HG03139 (cell line): ENCODE results near the gene EFCAB11.

Experiments used
- ATAC-seq: cut with Tn5 transposase; IDR thresholded peaks from one replicate; pipeline ENCODE4 v1.9.1; 2021; ENCODE audit not compliant: unreplicated experiment

The EFCAB11 gene, protein sequence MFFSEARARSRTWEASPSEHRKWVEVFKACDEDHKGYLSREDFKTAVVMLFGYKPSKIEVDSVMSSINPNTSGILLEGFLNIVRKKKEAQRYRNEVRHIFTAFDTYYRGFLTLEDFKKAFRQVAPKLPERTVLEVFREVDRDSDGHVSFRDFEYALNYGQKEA

DNA sequence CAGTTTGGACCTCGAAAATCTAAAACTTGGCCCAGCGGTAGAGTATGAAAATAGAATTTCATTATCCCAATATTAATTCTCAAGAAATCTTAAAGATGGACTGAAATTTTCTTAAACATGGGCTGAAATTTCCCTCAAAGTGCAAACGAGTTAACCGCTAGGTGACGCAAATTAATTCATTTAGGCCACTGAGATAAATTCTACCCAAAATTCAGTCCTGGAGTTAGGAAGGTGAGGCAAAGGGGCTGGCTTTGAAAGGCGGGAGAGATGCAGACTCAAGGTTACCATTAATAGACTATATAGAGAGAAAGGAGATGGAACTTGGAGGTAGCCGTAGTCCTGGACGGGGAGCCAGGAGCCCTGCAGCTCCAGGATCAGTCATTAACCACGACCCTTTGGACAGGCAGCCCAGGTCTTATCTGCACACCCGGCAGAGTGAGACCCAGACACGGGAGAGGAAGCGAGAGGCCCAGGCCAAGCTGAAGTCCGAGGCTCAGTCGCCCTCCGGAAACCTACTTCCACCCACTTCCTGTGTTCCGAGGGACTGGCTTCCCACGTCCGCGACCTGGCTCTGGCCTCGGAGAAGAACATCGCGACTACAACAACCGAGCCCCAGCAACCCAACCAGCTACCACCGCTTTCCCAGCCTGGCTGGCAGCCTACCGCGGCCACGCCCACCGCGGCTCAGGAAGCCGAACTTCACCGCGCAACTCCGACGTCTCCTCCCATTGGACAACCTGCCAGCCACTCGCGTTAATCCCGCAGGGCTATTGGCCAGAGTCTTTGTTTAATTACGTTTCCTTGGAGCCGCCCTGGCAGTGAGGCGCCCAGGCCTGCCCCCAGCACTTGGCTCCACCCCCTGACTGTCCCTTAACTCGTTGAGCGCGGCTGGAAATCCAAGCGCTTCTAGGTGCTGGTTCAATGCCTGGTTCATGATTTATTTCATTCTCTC, at the start of gene EFCAB11:
EFCAB11 (minus strand) TSS at position 661 of the 952 bp plus-strand sequence; CDS start at position 591, 70 bp downstream.
- peak; percentile 77 for ATAC-seq

DNA sequence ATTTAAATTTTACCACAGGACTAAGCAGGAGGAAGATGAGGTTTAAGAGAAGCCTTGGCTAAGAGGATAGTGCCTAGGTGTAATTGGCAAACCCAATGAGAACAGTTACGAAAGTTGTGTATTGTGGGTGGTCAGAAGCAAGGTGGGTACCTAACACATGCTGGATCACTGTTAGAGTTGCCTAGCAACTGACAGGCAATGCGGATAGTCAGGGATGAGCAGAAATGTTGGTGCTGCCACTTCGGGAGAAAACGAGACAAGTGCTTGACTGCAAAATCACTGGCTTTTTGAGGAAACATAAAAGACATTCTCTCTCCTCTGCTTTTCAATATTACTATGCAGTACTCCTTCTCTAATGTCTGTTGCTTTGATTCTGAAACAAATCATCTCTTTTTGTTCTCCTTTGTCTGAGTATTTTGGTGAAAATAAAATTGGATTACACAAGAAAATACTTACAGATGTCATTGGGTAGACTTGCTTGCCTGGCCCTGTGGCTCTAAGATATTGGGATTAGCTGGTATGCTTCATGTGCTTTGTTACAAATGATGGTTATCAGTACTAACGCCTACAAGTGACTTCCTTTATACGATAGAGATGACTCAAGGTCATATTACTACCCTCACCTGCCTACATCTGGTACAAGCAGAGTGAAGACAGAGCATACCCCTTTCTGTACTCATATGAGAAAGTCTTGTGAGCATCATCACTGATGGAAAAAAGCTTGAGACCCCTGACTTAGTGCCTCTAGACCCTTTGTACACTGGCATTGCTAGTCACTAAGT, 49.2 kb upstream of the EFCAB11 start:
- ATAC-seq = no peak

DNA sequence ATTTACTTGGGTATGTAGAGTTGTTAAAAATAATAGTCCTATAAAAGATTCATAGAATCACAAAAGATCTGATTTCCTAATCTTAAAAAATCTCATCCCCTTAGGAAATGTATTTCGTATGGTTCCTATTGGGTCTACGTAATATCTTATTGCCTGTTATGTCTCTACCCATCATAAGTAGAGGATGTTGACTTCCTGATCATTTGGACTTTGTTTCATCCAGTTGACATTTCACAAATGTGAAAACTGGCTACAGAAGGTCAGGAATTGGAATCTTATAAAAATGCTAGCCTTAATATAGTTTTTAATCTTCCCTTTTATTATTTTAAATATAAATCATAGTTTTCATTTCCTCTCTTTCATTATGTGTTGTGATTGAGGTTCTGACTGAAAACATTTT, 46.4 kb upstream of the EFCAB11 start:
- ATAC-seq = no peak

DNA sequence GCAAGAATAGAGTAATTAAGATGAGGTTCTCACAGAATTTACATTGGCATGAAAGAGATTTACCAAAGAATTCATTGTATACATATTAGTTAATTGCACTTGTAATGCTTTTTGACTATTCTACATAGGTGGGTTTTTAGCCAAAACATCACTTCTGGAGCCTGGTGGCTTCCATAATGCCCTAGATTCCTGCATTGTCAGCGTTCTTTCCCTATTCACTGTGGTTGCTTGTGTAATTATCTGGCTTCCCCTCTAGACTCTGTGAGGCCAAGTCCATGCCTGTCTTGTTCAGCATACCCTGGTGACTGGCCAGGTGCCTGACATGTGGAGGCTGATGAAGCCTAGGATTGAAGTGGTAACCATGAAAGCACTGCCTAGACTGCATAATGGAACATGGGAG, 42.4 kb upstream of the EFCAB11 start:
- no peak for ATAC-seq

DNA sequence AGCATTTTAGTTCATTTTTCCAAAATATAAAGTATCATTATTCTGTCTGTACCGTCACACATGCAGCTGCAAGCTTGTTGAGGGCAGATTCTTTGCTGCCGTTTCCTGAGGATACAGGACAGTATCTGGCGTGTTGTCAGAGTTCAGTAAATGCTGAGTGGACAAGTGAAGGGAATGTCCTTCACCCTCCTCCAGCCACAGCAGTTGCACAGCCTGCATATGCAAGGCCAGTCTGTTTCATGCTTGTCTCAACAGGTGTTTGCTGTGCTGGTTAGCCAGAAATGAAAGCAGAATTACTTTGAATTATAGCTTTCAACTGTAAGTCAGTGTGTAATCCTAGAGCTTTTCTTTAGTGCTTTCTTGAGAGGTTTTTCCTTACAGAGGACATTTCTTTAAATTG, 37.7 kb upstream of the EFCAB11 start:
- ATAC-seq = no peak

DNA sequence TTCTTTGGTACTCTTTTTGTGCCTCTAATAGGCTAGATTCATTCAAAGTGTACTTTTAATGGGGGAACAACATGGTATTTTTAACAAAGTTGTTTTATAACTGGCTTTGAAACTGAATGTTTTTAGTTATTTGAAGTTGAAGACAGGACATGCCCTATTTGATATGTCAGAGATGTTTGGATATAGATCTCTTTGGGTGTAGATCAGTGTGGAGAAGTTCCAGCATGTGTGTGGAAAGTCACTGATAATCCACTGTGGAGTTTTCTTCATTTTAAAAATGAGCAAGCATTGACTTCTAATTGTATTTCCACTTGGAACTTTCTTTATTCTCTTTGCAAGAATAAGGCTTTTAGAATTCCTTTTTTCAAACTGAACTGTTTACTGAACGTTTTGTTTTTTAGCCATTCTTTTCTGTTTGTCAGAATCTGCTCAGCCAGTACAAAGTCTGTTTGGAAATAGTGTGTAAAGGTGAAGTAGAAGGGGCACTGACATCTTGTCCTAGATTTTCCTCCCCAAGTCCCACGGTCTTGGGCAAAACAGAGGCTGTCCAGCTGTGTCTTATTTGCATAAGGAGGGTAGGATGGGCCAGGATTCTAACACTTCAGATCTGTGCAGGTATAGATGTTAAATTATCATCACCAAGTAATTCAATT, 36.2 kb upstream of the EFCAB11 start:
- no peak for ATAC-seq

DNA sequence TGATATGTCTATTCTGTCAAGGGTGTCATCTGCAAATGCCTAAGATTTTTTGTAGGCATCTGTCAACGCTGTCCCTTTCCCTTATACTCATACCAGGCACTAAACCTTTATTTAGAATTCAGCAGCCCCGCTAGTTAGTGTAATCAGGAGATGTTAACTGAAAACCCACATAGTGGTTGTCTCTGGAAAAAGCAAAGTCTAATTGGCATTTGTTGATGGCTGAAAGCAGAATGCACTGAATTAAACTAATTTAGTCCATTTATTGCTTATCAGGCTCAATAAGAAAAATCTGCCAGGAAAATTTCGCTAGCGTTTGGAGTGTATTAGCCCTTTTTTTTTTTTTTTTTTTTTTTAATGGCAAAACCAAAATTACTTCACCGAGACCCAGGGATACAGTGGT, 35.7 kb upstream of the EFCAB11 start:
- no peak for ATAC-seq

DNA sequence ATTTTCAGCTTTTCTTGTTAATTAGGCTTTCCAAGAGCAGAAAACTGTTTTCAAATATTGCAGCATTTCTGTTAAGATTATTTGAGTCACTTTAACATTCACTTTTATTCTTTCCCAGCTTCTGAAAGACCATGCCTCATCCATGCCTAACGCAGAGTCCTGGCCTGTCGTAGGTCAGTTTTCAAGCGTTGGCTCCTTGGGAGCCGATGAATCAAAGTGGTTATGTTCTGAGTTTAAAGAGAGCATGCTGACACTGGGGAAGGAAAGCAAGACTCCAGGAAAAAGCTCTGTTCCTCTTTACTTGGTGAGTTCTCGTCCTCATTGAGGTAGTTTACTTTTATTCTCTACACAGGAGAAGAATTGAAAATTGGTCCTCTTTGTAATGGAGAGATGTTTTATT, 34.3 kb upstream of the EFCAB11 start:
- no peak for ATAC-seq

DNA sequence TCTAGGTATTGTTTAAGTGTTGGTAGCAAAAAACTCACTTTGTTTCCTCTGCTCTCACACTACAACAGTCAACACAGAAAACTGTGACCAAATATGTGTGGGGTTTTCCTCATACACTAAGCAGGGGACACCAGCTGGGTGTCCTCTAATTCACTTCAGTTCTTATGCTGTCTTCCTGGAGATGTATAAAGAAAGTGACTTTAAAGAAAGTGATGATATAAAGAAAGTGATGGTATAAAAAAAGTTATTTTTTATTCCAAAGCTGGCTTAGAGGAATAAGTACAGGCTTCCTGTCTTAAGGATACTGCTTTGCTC, 32.6 kb upstream of the EFCAB11 start:
- ATAC-seq = no peak

DNA sequence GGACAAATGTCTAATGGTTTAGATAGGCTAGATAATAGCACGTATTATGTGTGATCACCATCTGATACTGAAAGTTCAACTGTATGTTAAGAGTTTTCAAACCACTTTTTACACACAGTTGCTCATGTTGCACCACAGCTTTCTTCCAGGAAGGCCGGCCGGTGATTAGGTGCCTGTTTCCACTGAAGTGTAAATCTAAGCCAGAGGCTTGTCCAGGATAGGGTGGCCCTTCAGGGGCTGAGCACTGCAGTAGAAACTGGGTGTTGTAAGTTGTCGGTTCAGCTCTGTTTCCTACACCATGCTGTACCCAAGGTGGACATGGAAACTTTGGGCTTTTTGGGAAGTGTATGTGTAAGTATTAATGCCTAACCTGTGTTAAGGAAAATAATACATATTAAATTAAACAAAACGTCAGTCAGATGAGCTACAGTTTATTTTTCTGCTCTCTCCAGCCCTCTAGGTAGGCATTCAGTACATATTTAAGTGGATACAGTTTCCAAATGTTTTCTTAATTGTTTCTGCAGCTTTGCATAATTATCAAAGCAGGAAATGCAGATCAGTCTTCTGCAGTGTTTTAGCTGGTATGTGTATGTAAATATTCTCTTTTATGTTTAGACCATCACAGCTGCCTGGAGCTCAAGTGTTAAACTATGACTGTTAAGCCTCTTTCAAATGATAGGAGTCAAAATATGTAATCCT, 32.1 kb upstream of the EFCAB11 start:
- ATAC-seq = no peak

DNA sequence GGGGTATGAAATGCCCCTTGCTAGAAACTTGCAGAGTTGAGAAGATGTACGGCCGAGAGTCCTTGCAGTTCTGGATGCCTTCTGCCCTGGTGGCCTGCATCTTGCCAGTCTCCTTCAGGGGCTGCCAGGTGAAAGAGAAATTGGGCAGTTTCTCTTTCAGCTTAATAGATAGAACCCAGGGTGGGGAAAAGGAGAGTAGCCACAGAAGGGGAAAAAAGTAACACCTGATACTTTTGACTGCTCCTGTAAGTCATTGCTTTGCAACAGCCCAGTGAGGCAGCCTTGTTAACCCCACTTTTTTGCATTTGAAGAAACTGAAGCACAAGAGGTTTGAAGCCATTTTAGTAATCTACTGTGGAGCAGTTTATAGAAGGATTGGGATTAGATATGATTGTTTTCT, 28.8 kb upstream of the EFCAB11 start:
- no peak for ATAC-seq

DNA sequence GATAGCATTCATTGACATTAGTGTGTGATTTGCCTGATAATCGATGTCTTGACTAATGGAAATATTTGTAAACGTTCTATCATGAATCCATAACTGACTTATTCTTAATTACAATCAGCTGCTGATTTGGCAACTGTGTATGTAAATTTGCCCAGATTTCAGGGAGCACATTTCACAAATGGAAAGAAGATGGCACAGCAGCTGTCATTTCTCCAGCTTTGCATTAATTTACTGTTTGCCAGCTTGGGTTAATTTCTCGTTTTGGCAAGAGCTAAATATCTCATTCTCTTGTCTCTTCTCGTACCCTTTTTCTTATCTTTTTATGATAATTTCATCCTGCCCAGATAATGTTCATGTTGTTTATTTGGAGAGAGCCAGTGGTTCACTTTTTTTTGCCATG, 24.1 kb upstream of the EFCAB11 start:
- no peak for ATAC-seq

DNA sequence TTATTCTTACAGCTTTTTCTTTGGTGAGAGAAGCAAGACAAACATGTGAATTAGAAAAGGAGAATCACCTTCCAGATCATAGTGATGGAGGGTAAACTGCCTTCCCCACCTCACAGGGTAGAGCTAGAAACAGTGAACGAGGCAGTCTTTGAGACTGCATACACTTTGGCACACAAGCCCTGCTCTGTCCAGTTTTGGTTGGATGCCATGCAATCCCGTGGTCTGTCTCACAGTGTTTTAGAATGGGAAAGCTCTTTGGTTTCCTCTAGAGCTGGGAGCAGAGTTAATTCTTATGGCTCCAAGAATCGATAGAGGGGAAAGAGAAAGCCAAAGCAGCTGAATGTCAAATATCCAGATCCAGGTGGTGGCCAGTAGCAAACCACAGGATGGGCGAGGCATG, 23.1 kb upstream of the EFCAB11 start:
- ATAC-seq = no peak

DNA sequence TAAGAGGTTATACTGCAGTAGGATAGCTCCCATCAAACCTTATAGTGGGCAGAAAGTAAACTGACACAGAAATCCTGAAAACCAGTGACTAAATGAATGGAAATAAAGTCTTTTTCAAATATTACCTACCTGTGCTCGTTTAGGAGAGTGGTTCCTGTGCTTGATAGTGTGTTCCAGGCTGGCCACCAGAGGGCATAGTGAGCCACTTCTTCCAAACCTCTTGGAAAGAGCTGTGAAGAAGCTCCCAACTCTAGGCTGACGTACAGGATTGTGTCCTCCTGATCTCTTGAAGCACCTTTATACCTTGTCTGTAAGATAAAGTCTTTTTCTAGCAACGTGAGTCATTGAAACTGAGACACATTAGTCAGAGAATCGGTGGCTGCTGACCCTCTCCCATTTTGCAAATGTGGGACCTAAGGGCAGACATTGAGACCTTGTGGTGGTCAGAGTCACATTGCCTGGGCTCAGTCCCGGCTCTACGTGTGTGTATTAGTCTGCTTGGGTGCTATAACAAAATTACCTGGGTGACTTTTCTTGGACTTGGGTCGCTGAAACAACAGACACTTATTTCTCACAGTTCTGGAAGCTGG, 18.8 kb upstream of the EFCAB11 start:
- ATAC-seq = no peak

DNA sequence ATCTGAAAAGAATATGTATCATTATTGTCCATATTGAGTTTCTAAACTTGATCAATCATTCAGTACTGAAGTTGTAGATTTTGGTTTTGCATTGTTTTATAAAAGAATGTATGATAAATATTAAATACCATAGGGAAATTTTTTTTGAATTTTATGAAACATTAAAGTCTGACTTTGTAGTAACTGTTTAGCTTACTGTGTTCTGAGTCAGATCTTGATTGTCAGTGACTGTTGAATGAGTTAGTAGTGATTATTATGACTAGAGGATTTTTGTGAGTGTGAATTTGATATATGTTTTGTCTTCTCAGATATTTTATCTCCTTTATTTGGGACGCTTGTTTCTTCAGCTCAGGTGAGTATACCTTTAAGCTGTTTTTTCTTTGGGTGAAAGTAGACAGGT, 11.3 kb upstream of the EFCAB11 start:
- ATAC-seq = no peak

DNA sequence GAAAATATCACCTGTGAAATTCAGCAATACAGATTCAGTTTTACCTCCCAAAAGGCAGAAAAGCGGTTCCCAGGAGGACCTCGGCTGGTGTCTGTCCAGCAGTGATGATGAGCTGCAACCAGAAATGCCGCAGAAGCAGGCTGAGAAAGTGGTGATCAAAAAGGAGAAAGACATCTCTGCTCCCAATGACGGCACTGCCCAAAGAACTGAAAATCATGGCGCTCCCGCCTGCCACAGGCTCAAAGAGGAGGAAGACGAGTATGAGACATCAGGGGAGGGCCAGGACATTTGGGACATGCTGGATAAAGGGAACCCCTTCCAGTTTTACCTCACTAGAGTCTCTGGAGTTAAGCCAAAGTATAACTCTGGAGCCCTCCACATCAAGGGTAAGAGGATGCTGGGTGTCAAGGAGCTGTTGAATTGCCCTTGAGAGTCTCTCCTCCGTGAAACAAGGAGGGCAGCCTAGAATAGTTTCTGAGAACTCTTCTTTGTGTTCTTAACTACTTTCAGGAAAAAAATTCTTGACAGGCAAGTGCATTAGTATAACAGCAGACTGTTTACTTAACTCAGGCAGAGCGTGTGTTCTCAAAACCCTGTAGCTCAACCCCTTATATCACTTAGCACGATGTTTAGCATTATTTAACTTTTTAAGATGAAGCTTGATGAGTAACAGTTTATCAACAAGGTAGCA, 8.9 kb upstream of the EFCAB11 start:
- ATAC-seq = no peak

DNA sequence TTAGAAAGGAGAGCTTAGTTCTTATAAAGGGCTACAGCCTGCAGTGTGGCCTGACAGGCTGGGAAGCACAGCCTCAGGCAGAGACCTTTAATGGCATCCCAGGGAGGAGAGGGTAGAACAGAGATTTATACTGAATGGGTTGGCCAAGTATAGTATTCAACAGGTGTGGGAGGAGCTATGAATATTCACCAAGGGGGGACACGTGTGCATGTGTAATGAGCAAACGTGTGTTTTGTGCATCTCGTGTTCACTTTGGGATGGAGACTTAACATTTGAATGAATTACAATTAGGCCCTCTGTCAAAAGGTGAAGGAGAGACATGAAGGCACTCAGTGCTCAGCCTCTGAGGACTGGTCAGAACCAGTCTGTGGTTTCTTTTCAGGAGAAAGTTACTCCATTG, 6.4 kb upstream of the EFCAB11 start:
- no peak for ATAC-seq

DNA sequence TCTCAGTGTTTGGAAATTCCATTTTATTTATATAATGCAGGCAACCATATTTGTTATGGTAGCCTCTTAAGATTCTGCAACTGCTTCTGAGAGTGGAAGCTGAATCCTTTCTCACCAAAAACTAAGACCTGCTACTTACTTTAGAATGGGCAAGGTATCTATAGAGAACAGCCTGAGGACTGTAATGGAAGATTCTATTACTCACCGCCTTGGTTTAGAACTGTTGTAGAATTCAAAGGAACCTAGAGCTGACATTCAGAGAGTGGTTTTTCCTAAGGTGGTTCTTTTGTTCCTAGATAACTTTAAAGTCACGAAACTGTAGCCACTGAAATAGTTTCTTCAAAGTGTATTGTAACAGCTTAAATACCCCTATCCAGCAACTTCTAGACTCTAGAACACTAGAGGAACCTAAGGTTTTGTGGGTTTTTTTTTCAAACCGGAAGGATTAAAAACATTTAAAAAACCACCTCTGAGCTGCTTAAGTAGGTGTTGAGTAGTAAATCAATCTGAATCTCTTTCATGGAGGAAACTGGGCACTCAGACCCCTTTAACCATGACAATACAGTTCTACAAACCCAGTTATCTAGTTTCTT, 5.4 kb upstream of the EFCAB11 start:
- no peak for ATAC-seq

DNA sequence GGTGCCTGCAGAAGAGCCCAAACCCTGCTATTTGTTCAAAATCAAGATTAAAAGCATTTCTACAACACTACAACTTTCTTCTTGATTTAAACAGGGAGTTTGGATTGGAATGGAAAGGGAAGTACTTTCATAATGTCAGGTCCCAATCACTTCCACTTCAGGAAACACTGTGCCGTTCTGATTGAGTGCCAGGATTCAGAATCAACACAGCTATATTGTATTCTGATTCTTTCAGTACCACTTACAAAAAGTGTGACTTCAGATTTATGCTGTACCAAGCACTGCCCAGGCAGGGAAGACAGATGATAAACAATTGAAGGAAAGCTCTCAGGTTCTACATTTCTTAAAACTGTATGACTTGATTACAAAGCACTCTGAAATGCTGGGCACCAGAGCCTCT, 4.4 kb upstream of the EFCAB11 start:
- no peak for ATAC-seq
